ENCODE data around the gene LPP.

The LPP gene

DNA sequence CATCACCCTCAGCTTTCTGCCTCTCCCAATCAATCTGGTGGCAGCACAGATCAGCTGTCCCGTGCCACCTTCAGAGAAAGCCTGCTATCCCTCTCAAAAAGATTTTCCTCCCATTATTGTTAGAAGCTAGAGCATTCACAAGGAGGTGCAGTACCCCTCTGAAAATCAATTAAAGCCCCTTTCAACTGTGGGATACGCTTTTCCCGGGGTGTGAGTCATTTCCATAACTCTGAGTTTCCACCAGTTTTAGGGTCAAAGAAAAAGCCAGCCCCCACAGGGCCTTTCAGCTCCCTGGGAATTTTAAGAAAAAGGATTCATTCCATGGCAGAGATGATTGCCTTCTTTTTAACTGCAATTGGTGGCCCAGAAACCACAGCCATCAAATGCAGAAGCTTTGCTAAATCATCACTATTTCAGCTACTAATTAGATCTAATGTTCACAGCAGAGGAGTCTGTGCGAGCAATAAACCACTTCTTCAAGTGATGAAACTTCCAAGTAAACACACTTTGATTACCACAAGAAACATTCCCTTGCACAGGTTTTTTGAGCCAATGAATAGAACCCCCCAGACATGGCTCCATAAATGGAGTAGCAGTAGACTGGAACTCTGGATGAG, 747.8 kb downstream of the LPP start:
- Histone ChIP-seq H3K9ac (ENCODE audit: insufficient read length) (no peak overlapping the region), H3K27ac (no peak overlapping the region)

DNA sequence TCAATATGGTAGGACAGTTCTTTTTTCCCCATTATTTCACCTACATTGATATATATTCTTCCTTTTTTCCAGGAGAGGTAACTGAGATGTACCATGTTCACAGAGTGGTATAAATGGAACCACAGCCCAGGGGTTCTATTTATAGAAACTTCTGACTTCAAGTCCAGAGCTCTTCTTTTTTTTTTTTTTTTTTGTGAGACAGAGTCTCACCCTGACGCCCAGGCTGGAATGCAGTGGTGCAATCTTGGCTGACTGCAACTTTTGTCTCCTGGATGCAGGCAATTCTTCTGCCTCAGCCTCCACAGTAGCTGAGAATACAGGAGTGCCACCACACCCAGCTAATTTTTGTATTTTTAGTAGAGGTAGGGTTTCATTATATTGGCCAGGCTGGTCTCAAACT, 750.7 kb downstream of the LPP start:
- Histone ChIP-seq H3K36me3 (ENCODE audit: insufficient read depth, low read length) (no peaks in the 10 kb centered on the region), H3K4me3 (no peak overlapping the region), H3K27ac (no peak overlapping the region), H3K9me3 (ENCODE audit: low read depth, low read length) (no peaks in the 10 kb centered on the region), H3K9ac (ENCODE audit: insufficient read length) (no peak overlapping the region)
- no peak for TF ChIP-seq EZH2 (IDR thresholded peaks at IDR 0.05)
- TF ChIP-seq FOXP2 (optimal IDR thresholded peaks at IDR 0.05; ENCODE audit: control extremely low read depth, extremely low read length, insufficient read depth), result no peak
- TF ChIP-seq POLR2AphosphoS5 (IDR thresholded peaks at IDR 0.05; ENCODE audit: borderline replicate concordance, low read depth, low read length), result no peak
- no peak for DNase-seq (ENCODE audit: low read depth, low spot score)

More for the DNA sequence above, 747.8 kb downstream of the LPP start:
- Histone ChIP-seq H3K9me3 (ENCODE audit: low read depth, low read length) (no peaks in the 10 kb centered on the region), H3K36me3 (ENCODE audit: insufficient read depth, low read length) (no peaks in the 10 kb centered on the region), H3K4me3 (no peak overlapping the region)
- TF ChIP-seq FOXP2 (optimal IDR thresholded peaks at IDR 0.05; ENCODE audit: control extremely low read depth, extremely low read length, insufficient read depth) (peak; percentile 61), POLR2AphosphoS5 (IDR thresholded peaks at IDR 0.05; ENCODE audit: borderline replicate concordance, low read depth, low read length) (no peak)
- no peak for DNase-seq (ENCODE audit: low read depth, low spot score)

DNA sequence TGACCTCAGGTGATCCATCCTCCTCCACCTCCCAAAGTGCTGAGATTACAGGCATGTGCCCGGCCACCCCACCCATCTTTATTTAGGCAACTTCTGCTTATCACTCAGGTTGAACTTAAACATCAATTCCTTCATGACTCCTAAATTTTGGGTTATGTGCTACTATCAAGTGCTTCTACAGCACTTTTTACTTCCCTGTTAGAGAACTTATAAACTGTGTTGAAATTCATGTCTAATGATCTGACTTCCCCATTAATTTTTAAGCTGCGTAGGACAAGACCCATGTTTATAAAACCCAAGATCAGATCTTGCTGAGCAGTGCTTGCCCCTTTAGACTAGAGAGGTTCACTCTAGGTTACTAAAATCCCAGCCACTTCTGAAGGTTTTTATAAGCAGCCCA, 751.6 kb downstream of the LPP start:
- Histone ChIP-seq H3K36me3 (ENCODE audit: insufficient read depth, low read length) (no peaks in the 10 kb centered on the region), H3K27ac (no peak overlapping the region), H3K4me3 (no peak overlapping the region), H3K9ac (ENCODE audit: insufficient read length) (no peak overlapping the region), H3K9me3 (ENCODE audit: low read depth, low read length) (no peaks in the 10 kb centered on the region)
- TF ChIP-seq EZH2 (IDR thresholded peaks at IDR 0.05), result no peak
- no peak for TF ChIP-seq POLR2AphosphoS5 (IDR thresholded peaks at IDR 0.05; ENCODE audit: borderline replicate concordance, low read depth, low read length)
- no peak for TF ChIP-seq FOXP2 (optimal IDR thresholded peaks at IDR 0.05; ENCODE audit: control extremely low read depth, extremely low read length, insufficient read depth)
- DNase-seq (ENCODE audit: low read depth, low spot score), result no peak

DNA sequence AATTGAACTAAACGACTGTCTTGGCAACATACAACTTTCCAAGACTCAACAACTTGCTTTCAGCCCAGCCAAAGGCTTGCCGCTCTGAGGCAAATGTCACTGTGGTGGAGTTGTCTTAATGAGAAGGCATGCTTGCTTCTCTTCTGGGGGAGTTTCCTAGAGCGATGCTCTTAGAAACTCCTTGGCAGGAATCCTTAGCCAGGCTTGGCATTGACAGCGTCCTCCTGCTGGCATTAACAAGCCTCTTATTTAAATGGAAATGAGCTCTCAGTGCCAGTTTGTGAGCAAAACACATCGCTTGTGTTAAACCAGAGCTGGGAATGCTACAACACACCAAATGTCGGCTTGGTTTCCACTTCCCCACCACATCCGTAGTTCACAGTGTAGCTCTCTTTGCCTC, 752.3 kb downstream of the LPP start:
- H3K27ac ChIP-seq, result no peak overlapping the region
- H3K9me3 ChIP-seq (ENCODE audit: low read depth, low read length), result no peaks in the 10 kb centered on the region
- TF ChIP-seq FOXP2 (optimal IDR thresholded peaks at IDR 0.05; ENCODE audit: control extremely low read depth, extremely low read length, insufficient read depth) (no peak), POLR2AphosphoS5 (IDR thresholded peaks at IDR 0.05; ENCODE audit: borderline replicate concordance, low read depth, low read length) (no peak), EZH2 (IDR thresholded peaks at IDR 0.05) (no peak)
- no peak overlapping the region for H3K4me3 ChIP-seq
- H3K36me3 ChIP-seq (ENCODE audit: insufficient read depth, low read length), result no peaks in the 10 kb centered on the region
- DNase-seq (ENCODE audit: low read depth, low spot score), result no peak
- H3K9ac ChIP-seq (ENCODE audit: insufficient read length), result no peak overlapping the region

DNA sequence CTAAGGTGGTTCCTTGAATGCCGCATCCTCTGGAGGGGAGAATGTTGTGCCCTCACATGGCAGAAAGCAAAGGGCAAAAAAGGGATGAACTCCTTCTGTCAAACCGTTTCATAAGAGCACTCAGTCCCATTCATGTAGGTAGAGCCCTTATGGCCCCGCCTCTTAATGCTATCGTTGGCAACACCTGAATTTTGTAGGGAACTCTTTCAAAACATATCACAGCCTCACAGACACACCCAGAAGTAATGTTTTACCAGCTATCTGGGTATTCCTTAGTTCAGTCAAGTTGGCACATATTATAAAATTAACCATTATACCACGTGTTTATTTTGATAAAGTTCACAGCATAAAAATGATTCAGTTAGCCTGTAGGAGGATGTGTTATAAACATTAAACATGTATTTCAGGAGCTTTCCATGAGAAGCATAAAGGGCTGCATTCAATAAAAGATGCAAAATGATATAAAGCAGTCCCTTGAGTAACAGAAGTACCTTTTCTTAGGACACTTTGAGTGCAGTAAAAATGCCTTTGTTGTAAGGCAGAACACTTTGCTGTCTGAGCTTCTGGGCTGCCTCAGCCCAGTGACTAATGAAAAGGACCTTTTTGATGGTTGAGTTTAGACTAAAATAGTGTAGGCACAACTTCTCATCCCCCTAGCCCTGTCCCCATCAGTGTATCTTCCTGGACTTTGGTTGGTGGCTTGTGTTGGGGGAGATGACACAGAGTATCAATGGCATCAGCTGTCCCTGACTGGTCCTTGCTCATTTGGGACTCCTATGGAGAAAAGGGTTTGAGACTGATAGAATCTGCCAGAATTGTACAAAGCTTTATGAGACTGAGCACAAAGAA, 754.3 kb downstream of the LPP start:
- Histone ChIP-seq H3K9me3 (ENCODE audit: low read depth, low read length) (no peaks in the 10 kb centered on the region), H3K36me3 (ENCODE audit: insufficient read depth, low read length) (no peaks in the 10 kb centered on the region), H3K9ac (ENCODE audit: insufficient read length) (no peak overlapping the region), H3K27ac (no peak overlapping the region), H3K4me3 (no peak overlapping the region)
- no peak for DNase-seq (ENCODE audit: low read depth, low spot score)
- TF ChIP-seq EZH2 (IDR thresholded peaks at IDR 0.05) (no peak), FOXP2 (optimal IDR thresholded peaks at IDR 0.05; ENCODE audit: control extremely low read depth, extremely low read length, insufficient read depth) (no peak)

DNA sequence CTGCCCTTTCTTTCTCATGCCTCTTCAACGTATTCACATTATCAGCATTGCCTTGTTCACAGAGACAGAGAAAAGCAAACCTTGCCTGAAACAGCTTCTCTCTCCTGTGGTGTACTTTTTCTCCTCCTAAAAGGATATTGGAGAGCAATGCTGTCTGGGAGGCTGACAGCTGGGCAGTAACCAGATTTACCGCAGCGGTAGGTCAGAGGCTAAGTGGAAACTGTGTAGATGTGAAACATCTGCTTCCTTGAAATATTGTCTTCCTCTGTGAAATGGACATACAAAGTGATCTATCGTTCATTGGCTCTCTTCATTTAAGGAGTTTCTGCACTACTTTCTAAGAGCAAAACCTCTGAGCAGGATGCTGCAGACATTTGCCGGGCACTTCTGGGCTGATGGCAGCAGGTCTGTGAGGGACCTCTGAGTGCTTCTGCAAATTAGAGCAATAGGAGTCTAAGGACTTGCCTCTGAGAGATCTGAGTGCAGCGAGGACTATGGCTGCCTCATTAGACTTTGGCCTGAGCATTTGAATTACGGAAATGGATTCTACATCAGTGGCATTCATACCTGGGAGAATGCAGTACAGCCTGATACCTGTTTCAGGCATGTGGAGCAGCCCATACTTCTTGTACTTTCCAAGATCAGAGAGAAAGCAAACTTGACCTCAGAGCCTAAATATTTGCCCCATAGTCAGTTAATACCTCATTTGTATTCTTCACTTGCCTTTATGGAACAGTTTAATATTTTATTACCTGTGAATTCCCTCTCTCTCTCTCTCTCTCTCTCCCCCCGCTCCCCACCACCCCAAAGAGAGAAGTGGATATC, 757.3 kb downstream of the LPP start:
- TF ChIP-seq FOXP2 (optimal IDR thresholded peaks at IDR 0.05; ENCODE audit: control extremely low read depth, extremely low read length, insufficient read depth), result no peak
- TF ChIP-seq EZH2 (IDR thresholded peaks at IDR 0.05), result no peak
- no peak for TF ChIP-seq POLR2AphosphoS5 (IDR thresholded peaks at IDR 0.05; ENCODE audit: borderline replicate concordance, low read depth, low read length)

DNA sequence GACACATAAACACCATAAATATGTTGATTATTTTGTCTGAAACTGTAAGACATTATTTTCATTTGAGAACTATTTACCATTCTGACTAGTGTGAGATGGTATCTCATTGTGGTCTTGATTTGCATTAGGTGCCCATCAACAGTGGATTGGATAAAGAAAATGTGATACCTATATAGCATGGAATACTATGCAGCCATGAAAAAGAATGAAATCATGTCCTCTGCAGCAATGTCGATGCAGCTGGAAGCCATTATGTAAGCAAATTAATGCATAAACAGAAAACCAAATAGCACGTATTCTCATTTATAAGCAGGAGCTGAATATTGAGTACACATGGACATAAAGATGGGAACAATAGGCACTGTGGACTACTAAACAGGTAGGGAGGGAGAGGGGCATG, 759.1 kb downstream of the LPP start:
- no peaks in the 10 kb centered on the region for H3K36me3 ChIP-seq (ENCODE audit: insufficient read depth, low read length)
- no peak for DNase-seq (ENCODE audit: low read depth, low spot score)
- no peak overlapping the region for H3K27ac ChIP-seq
- no peak overlapping the region for H3K9ac ChIP-seq (ENCODE audit: insufficient read length)
- no peaks in the 10 kb centered on the region for H3K9me3 ChIP-seq (ENCODE audit: low read depth, low read length)
- no peak overlapping the region for H3K4me3 ChIP-seq
- no peak for TF ChIP-seq EZH2 (IDR thresholded peaks at IDR 0.05)
- TF ChIP-seq POLR2AphosphoS5 (IDR thresholded peaks at IDR 0.05; ENCODE audit: borderline replicate concordance, low read depth, low read length), result no peak

More for the DNA sequence above, 757.3 kb downstream of the LPP start:
- DNase-seq (ENCODE audit: low read depth, low spot score), result no peak
- H3K27ac ChIP-seq, result no peak overlapping the region
- H3K4me3 ChIP-seq, result no peak overlapping the region
- no peak overlapping the region for H3K9ac ChIP-seq (ENCODE audit: insufficient read length)
- no peaks in the 10 kb centered on the region for H3K36me3 ChIP-seq (ENCODE audit: insufficient read depth, low read length)
- H3K9me3 ChIP-seq (ENCODE audit: low read depth, low read length), result no peaks in the 10 kb centered on the region

DNA sequence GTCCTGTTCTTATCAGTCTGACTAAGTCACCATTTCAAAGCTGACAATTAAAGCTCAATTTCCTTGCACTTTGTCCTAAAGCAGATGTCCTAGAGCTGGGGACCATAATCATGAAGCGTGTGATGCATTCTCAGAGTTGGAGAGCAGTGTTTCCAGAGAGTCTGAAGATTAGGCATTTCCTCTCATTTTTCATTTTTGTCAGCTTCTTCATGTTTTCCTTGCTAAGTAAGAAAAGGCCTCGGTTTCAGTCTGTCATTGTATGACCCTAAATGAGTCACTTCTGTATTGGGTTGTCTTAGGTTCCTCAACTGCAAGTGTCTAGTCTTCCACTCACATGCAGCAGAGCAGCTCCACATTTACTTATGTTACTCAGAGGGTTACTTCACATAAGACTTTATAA, 760.6 kb downstream of the LPP start:
- Histone ChIP-seq H3K27ac (no peak overlapping the region), H3K9me3 (ENCODE audit: low read depth, low read length) (no peaks in the 10 kb centered on the region), H3K36me3 (ENCODE audit: insufficient read depth, low read length) (no peaks in the 10 kb centered on the region), H3K9ac (ENCODE audit: insufficient read length) (no peak overlapping the region), H3K4me3 (no peak overlapping the region)
- TF ChIP-seq EZH2 (IDR thresholded peaks at IDR 0.05), result no peak
- no peak for TF ChIP-seq FOXP2 (optimal IDR thresholded peaks at IDR 0.05; ENCODE audit: control extremely low read depth, extremely low read length, insufficient read depth)
- no peak for TF ChIP-seq POLR2AphosphoS5 (IDR thresholded peaks at IDR 0.05; ENCODE audit: borderline replicate concordance, low read depth, low read length)
- DNase-seq (ENCODE audit: low read depth, low spot score), result no peak

All from SK-N-MC (cell line).